Activated T-helper 17 cell treated with anti-CD3 and anti-CD28 coated beads, Interleukin-2, amount 50 U/mL, for 72 hours (primary cell): ENCODE results near the gene HSD17B4. TPM values are rescaled to one million over a fixed set of nuclear protein-coding genes. Genes with fewer than 3 reads are reported as not detected.

ENCODE experiments used
- ATAC-seq: fragments of 150-1000 bp; cut with Tn5 transposase; replicated peaks from 2 replicates; pipeline ENCODE4 v1.10.0; 2021; ENCODE audit warnings: mild to moderate bottlenecking, moderate library complexity
- H3K27ac Mint-ChIP-seq: one replicate; pipeline ENCODE4 v1.8.0; 2022; ENCODE audit warnings: mixed read lengths
- H3K27me3 Mint-ChIP-seq: one replicate; pipeline ENCODE4 v1.8.0; 2022; ENCODE audit warnings: mixed read lengths
- H3K36me3 Mint-ChIP-seq: one replicate; pipeline ENCODE4 v1.8.0; 2022; ENCODE audit warnings: low read depth, mild to moderate bottlenecking, mixed read lengths
- H3K4me1 Mint-ChIP-seq: one replicate; pipeline ENCODE4 v1.8.0; 2022; ENCODE audit warnings: mixed read lengths
- H3K4me3 Mint-ChIP-seq: one replicate; pipeline ENCODE4 v1.8.0; 2022; ENCODE audit warnings: mild to moderate bottlenecking, mixed read lengths
- H3K9me3 Mint-ChIP-seq: one replicate; pipeline ENCODE4 v1.8.0; 2022; ENCODE audit warnings: mixed read lengths
- total RNA-seq, 2 donors: library from RNA; stranded (reverse); gene quantifications; one replicate each; pipeline ENCODE4 v1.2.3, GENCODE V29; 2022

Gene HSD17B4
- total RNA-seq, 2 donors from 2014 or later = 41.4 to 61.8 TPM

DNA sequence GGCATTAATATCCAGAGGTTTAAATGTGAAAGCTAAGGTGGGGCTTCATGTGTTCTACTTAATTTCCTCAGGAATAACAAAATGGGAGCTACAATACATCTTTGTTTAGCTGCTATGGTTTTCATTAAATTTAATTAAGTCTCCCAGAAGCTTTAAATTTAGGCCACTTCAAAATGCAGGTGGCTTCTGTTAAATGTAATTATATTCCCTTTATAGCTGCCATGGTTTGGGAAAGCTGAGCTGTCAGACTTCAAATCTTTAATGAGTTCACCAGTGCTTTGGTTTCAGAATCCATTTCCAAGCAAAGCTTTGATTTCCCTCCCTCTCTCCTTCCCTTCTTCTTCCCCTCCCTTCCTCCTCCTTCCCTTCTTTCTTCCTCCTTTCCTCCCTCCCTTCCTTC is 118.6 kb downstream of the HSD17B4 start:
- H3K36me3 Mint-ChIP-seq = no peaks in the 10 kb centered on the region
- H3K4me1 Mint-ChIP-seq = no peaks in the 10 kb centered on the region
- ATAC-seq = no peak
- no peaks in the 10 kb centered on the region for H3K9me3 Mint-ChIP-seq
- H3K27me3 Mint-ChIP-seq = peaks cover 6% of the 10 kb centered on the region
- no peak overlapping the region for H3K27ac Mint-ChIP-seq
- H3K4me3 Mint-ChIP-seq = no peak overlapping the region

DNA sequence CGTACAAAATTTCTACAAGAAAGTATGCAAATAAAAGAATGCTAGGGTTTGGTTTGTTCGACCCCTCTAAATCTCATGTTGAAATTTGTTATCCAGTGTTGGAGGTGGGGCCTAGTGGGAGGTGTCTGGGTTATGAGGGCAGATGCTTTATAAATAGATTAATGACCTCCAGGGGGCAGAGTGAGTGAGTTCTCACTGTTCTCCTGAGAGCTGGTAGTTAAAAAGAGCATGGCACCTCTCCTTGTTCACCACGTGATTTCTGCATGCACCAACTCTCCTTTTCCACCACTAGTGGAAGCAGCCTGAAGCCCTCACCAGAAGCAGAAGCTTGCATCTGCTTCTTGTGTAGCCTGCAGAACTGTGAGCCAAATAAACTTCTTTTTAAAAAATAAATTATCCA is 126.6 kb downstream of the HSD17B4 start:
- H3K4me1 Mint-ChIP-seq = no peaks in the 10 kb centered on the region
- H3K9me3 Mint-ChIP-seq = no peaks in the 10 kb centered on the region
- no peak overlapping the region for H3K4me3 Mint-ChIP-seq
- H3K27ac Mint-ChIP-seq = no peak overlapping the region
- H3K27me3 Mint-ChIP-seq = no peaks in the 10 kb centered on the region
- no peaks in the 10 kb centered on the region for H3K36me3 Mint-ChIP-seq
- ATAC-seq = peak; percentile 35

DNA sequence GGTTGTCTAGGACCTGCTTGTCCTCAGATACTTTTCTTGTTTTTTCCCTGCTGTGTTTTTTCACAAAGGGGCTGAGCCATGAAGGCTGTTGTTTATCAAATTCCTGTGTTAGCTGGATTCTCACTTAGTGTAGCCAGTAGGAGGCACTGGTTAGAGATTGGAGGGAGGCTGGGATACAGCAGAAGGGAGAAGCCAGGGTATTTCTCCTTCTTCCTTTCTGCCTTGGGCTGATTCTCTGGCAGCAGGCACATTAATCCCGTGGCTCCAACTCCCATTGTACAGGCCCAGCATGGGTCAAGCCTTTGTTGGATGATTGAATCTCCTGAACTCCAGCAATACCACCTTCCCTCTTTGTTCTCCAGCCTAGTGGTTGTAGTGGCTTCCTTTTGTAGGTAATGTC is 130.7 kb downstream of the HSD17B4 start:
- ATAC-seq = no peak
- Mint-ChIP-seq H3K27ac (no peak overlapping the region), H3K27me3 (no peaks in the 10 kb centered on the region), H3K4me1 (no peaks in the 10 kb centered on the region), H3K9me3 (no peaks in the 10 kb centered on the region), H3K4me3 (no peak overlapping the region), H3K36me3 (no peaks in the 10 kb centered on the region)

DNA sequence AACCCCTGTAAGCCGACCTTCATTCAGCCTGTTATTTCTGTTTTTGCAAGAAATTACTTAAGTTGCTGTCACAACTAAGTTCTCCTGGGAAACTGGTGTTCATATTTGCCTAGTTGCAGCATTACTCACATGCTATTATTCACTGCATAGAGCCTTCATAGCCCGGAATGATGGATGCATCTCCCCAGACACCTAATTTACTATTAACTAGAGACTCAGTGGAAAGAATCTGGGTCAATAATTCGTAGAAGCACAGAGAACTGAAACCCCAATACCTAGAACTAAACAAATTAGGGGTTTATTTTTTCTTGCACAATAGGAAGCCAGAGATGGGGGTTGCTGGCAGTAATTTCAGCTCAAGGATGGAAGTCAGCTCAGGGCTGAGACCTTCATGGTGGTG is 131.4 kb downstream of the HSD17B4 start:
- H3K36me3 Mint-ChIP-seq = no peaks in the 10 kb centered on the region
- no peaks in the 10 kb centered on the region for H3K27me3 Mint-ChIP-seq
- ATAC-seq = no peak
- no peaks in the 10 kb centered on the region for H3K4me1 Mint-ChIP-seq
- H3K27ac Mint-ChIP-seq = no peak overlapping the region
- no peaks in the 10 kb centered on the region for H3K9me3 Mint-ChIP-seq
- H3K4me3 Mint-ChIP-seq = no peak overlapping the region

Other genes starting within 250 kb of the HSD17B4 start
- gene TNFAIP8, start 96.5 kb upstream of the HSD17B4 start, total RNA-seq = 100 to 1,000 TPM; 129 to 170 TPM
- gene FAM170A, start 177.1 kb downstream of the HSD17B4 start, total RNA-seq = not detected